Measurements from ENCODE around the gene RAB11FIP3.
A peak's percentile ranks its signal among the peaks of the same experiment; 100 is the strongest.
"Not testable (repeated sequence)": the region's sequence is repeated elsewhere in the genome, so short reads cannot be mapped to it uniquely, and the experiment has no call there.

The RAB11FIP3 gene, protein sequence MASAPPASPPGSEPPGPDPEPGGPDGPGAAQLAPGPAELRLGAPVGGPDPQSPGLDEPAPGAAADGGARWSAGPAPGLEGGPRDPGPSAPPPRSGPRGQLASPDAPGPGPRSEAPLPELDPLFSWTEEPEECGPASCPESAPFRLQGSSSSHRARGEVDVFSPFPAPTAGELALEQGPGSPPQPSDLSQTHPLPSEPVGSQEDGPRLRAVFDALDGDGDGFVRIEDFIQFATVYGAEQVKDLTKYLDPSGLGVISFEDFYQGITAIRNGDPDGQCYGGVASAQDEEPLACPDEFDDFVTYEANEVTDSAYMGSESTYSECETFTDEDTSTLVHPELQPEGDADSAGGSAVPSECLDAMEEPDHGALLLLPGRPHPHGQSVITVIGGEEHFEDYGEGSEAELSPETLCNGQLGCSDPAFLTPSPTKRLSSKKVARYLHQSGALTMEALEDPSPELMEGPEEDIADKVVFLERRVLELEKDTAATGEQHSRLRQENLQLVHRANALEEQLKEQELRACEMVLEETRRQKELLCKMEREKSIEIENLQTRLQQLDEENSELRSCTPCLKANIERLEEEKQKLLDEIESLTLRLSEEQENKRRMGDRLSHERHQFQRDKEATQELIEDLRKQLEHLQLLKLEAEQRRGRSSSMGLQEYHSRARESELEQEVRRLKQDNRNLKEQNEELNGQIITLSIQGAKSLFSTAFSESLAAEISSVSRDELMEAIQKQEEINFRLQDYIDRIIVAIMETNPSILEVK

DNA sequence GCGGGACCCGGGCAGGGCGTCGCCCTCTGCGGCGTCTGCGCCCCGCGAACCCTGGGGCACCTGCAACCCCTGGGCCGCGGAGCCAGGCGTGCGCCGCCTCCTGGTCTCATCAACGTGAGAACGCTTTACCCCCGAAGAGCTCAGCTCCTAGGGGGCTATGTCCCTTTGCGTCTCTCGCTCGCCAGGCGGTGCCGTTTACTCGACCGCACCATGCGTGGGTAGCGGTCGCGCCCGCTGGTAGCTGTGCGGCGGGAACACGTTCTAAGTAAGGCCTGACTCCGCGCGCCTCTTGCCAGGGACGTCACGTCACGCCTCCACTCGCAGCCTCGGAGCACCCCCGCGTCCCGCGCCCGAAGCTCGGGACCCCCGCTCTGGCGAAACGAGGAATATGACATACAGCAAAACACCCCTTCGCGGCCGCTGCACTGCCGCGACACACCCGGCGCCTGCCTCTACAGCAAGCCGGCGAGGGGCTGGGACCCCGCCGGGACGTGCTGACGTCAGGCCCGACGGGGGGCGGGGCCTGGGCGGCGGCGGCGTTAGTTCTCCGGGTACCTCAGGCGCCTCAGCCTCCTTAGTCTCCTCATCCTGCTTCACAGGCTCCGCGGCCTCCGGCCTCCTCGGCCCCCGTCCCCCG, at the start of gene RAB11FIP3:
TSS of gene RAB11FIP3 (plus strand) at position 568 of the 637 bp plus-strand sequence. CDS start 358 bp downstream, outside the sequence.
- peak; percentile 42 for DNase-seq (ENCODE audit: low read depth)

DNA sequence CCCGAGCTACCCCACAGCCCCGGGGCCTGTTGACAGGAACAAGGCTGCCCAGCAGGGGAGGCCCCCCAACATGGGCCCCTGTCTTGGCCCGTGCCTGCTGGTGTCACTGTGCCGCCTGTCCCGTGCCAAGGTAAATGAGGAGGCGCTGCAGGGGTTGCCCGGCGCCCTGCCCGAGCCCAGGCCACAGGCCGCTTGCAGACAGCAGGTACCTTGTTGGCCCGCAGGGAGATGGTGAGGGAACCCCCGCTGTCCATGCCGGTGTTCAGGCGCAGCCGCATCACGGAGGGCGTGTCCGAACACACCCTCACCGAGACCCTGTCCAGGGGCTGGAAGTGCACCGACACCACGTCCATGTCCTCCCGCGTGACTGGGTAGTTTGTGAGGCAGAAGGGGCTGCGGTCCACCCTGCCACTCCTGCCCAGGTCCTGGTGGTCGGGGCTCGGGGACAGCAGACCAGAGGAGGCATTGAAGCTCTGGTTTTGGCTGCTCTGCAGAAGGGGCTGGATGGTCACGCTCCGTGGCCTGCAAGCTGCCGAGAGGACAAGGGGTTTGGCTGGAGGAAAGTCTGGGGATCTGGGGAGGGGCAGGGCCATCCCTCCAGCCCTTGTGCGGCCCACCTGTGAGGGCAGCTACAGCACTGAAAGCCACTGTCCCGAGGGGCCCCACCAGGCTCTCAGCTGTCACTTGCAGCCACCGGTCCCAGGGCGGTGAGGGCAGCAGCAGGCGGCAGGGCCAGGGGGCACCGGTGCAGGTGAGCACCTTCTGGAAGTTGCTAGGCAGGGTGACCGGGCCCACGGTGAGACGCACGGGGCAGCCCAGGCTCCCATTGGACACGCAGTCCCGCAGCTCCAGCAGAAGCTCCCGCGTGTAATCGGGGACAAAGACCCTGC, 49.3 kb upstream of the RAB11FIP3 start:
- no peak for DNase-seq (ENCODE audit: low read depth)

DNA sequence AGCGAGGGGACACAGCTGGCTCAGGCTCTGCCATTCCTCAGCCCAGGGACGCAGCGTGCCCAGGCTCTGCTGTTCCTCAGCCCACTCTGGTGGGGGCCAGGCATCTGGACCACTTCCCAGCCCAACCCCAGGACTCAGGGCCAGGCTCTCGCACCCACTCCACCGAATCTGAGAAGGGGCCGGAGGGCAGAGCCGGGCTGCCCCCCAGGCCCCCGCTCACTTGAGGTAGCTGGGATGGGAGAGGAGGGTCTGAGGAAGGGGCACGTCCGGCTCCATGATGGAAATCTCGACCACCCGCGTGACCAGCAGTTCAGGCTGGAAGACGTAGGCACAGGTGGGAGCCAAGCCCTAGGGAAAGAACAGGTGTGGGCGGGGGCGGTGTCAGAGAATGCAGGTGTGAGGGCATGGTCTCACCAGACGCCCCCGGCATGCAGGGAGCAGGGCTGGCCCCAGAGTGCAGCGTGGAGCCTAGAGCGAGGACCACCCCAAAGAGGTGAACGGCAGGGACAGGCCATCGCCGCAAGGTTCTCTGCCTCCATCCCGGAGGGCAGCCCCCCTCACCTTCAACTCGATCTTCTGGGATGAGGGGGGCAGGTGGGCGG, 48.5 kb upstream of the RAB11FIP3 start:
- DNase-seq (ENCODE audit: low read depth) = no peak

DNA sequence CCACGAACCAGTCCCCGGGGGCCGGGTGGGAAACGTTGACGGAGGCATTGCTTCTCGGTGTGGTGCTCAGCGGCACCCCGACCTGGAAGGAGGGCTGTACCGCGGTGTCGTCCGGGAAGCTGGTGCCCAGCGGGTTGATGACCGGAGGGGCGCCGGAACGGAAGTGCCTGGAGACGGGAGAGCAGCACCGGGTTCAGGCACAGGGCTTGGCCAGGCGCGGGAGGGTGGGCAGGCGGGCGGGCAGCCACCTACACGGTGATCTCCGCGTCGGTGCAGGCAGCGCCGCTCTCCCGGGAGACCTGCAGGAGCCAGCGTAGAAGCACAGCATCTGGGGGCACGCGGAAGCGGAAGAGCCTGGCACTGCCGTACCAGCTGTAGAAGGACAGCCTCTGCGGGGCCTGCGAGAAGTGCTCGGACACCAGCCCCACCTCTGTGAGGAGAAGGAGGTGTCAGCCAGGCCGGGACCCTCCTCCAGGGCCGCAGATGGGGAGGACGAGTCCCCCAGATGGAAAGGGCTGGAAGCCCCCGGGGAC, 48.0 kb upstream of the RAB11FIP3 start:
- no peak for DNase-seq (ENCODE audit: low read depth)

DNA sequence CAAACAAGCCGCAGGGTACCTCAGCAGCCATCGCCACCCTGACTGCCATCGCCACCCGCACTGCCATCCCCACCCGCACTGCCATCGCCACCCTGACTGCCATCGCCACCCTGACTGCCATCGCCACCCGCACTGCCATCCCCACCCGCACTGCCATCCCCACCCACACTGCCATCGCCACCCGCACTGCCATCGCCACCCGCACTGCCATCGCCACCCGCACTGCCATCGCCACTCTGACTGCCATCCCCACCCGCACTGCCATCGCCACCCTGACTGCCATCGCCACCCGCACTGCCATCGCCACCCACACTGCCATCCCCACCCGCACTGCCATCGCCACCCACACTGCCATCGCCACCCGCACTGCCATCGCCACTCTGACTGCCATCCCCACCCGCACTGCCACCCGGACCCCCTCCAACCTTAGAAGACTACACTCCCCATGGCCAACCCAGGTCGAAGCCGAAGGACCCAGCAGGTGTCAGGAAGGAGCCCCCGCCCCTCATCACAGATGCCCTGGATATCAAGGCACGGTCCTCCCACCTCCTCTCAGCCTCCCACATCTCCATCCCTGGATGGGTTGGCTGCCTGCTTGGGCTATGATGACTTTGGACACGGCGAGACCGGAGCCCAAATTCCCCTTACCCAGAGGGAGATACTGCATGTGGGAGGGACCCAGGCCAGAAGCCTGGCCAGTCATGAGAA, 47.2 kb upstream of the RAB11FIP3 start:
- not testable (repeated sequence) for DNase-seq (ENCODE audit: low read depth)

DNA sequence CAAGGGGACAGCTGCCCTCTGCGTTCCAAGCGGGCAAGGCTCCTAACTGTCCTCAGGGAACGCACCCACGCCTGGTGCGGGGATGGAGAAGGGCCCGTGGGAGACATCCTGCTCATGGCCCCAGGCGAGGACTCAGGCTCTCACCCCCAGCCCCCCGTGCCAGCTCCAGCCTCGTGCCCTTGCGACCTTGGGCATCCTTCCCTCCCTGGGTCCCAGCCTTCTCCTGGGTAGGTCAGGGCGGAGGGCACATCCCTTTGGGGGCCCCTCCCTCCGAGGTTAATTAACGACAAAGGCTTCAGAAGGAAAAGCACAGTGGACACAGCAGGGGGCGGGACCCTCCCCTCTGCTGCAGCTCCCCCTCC, 46.6 kb upstream of the RAB11FIP3 start:
- no peak for DNase-seq (ENCODE audit: low read depth)

DNA sequence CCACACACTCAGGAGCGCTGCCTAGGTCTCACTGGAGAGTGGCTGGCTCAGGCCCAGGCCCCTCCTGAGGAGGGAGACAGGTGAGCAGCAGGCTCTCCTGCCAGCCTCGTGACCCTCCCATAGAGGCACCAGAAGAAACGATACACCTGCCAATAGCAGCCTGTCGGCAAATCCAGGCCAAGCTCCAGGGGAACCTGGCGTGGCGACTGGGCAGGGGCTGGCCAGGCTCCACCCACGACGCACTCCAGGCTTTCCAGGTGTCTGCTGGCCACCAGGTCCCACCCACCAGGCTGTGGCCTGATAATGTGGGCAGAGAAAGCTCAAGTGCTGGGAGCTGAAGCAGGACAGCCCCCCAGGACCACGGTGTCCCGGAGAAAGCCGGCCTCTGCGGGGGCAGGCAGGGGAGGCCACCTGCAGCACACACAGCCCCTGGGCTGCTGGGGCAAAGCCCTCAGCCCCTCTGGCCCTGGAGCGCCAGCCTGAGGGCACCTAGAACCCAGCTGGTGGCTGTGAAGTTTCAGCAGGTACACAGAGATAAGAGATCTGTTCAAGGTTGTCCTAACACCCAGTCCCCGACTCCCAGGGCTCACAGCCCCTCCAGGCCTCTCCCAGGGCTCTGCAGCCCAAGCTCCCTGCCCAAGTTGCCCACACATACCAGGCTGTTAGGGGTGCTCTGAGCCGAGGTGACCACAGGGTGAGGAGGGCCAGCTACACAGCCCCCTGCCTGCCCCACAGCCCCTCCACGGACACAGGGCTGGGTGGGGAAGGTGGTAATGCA, 46.1 kb upstream of the RAB11FIP3 start:
- DNase-seq (ENCODE audit: low read depth) = no peak

DNA sequence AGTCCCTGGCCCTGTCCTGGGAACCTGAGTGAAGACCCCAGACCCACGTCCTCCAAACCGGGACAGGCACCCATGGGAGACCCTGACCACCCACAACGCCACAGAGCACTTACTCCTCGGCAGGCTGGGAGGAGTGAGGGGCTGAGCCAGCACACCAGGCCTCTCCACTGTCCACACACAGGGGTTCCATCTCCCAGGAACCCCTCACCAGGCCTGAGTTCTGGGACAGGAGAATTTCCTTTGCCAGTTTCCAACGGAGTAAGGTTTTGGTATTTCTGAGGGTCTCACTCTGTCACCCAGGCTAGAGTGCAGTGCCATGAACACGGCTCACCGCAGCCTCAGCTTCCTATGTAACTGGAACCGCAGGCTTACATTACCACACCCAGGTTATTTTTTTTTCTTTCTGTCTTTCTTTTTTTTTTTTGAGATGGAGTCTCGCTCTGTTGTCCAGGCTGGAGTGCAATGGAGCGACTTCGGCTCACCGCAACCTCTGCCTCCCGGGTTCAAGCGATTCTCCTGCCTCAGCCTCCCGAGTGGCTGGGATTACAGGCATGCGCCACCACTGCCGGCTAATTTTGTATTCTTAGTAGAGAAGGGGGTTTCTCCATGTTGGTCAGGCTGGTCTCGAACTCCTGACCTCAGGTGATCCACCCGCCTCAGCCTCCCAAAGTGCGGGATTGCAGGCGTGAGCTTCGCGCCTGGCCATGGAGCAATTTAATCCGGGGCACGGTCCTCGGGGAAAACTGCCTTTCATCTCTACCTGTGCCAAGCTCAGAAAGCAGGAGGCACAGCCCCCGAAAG, 45.3 kb upstream of the RAB11FIP3 start:
- DNase-seq (ENCODE audit: low read depth) = no peak

DNA sequence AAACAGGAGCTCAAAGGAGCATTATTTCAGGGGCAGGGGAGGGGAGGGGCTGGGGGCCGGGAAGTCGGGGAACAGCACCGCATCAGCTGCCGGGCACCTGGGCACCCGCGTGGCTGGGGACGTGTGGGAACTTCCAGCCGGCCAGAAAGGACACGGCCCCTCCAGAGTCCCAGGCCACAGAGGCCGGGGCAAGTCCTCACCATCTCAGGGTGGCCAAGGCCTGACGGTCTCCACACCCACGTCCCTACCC, 44.8 kb upstream of the RAB11FIP3 start:
- no peak for DNase-seq (ENCODE audit: low read depth)

DNA sequence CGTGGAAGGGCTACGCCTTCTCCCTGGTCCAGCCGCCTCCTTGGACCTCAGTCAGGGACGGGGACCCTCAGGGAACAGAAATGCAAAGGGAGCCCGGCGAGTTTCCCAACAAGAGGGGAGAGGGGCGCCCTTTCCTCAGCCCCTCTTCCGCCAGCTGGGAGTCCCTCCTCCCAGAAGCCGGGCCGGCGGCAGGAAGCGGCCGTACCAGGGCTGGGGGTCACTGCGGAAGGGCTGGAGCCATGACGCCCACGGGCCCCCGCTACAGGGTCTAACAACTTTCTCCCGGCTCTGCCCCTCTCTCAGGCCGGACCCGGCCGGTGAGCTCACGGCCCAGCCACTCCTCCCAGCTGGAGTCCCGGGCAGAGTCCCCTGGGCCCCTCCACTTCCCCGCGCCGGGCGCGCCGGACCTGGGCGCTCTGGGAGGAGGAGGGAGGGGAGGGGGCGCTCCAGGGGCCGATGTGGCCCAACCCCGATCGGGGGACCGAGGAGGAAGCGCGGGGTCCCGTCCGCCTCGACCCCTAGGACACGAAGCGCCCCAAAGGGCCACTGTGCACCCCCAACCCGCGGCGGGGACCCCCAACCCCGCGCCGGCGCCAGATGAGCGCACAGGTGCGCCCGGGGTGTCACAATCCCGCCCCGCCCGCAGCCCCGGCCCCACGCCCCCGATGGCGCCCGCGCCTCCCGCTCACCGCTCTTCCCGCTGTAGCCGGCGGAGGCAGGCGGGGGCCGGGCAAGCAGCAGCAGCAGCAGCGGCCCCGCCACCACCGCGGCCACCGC, 44.2 kb upstream of the RAB11FIP3 start:
- no peak for DNase-seq (ENCODE audit: low read depth)

DNA sequence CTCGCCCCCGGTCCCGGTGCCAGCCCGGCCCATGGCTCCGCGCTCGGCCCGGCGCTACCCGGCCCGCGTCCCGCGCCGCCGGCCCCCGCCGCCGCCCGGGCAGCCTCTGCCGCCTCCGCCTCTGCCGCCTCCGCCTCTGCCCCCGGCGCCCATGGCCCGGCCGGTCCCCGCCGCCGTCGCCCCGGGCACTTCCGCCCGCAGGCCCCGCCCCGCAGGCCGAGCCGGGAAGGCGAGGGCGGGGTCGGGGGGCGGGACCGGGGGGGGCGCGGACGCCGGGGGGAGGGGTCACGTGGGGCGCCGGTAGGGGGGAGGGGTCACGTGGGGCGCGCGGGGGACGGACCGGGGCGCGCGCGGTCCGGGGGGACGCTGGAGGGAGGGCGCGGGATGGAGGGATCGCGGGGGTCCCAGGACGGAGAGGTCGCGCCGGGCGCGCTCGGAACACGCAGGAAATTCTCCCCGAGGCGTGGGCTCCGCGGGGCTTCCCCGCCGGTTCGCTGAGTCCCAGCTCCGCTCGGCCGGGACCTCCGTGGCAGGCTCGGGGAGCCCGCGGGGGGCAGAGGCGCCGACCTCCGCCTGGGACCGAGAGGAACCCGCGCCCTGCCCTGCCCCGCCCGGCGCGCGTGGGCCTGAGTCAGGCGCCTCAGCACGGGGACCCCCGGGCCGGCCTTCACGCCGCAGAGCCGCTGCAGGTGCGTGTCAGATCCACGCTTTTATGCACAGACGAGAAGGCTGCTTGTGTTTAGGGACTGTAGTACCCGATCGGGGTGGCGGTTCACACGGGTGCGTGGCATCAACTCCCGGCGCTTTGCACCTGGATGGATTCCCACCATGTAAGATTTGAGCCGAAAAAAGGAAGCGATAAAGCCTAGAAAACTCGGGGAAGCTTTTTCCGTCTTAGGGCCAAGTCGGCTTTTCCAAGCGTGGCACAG, 43.4 kb upstream of the RAB11FIP3 start, which contains the start of gene PGAP6:
TSS of gene PGAP6 (minus strand) at position 190 of the 929 bp plus-strand sequence. CDS start at position 33, 157 bp downstream.
- no peak for DNase-seq (ENCODE audit: low read depth)

DNA sequence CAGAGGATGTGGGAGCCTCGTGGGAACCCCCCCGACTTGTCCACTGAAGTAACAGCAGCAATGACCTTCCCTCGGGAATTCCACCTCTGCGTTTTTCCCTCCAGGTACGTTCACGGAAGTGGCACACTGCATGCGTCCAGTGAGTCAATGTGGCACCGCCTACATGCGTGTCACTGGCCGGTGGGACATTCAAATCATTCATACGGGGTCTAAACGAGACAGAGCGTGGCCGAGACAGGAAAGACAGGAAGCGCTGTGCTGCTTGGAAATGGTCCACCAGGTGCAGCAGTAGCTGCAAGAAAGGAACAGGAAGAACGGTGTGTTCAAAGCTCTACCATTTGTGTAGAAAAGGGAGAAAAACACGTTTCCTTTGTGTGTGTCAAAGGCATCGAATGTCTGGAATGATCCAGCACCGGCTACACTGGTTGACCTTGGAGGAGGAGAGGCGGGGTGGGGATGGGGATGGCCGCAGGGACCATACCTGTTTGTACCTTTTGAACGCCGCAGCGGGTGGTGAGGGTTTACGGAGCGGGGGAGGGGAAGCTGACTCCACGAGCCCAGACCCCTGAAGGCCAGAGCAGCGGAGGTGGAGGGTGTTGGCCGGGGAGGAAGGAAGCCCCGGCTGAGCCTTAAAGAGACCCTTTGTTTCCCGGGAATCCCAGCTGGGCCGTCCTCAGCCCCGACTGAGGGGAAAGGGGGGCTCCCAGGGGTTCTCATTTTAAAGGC, 42.0 kb upstream of the RAB11FIP3 start:
- no peak for DNase-seq (ENCODE audit: low read depth)

DNA sequence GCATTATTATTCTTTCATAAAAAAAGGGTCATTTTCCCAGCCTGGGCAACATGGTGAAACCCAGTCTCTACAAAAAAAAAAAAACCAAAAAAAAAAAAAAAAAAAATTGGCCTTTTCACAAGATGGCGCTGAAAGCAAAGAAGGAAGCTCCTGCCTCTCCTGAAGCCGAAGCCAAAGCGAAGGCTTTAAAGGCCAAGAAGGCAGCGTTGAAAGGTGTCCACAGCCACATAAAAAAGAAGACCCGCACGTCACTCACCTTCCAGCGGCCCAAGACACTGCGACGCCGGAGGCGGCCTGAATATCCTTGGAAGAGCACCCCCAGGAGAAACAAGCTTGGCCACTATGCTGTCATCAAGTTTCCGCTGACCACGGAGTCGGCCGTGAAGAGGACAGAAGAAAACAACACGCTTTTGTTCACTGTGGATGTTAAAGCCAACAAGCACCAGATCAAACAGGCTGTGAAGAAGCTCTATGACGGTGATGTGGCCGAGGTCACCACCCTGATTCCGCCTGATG, 38.8 kb upstream of the RAB11FIP3 start:
- DNase-seq (ENCODE audit: low read depth) = no peak

DNA sequence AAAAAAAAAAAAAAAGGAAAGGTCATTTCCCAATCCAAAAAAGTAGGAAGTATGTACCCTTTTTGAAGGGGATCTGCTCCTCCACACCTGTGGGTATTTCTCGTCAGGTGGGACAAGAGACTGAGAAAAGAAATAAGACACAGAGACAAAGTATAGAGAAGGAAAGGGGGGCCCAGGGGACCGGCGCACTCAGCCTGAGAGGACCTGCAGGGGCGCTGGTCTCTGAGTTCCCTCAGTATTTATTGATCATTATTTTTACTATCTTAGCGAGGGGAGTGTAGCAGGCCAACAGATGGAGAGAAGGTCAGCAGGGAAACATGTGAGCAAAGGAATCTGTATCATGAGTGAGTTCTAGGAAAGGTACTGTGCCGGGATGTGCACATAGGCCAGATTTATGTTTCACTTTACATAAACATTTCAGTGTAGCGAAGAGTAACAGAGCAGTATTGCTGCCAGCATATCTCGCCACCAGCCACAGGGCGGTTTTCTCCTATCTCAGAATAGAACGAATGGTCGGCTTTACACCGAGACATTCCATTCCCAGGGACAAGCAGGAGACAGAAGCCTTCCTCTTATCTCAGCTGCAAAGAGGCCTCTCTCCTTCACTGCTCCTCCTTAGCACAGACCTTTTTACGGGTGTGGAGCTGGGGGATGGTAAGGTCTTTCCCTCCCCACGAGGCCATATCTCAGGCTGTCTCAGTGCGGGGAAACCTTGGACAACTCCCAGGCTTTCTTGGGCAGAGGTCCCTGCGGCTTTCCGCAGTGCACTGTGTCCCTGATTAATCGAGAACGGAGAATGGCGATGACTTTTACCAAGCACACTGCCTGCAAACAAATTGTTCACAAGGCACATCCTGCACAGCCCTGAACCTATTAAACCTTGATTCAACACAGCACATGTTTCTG, 37.4 kb upstream of the RAB11FIP3 start:
- not testable (repeated sequence) for DNase-seq (ENCODE audit: low read depth)

DNA sequence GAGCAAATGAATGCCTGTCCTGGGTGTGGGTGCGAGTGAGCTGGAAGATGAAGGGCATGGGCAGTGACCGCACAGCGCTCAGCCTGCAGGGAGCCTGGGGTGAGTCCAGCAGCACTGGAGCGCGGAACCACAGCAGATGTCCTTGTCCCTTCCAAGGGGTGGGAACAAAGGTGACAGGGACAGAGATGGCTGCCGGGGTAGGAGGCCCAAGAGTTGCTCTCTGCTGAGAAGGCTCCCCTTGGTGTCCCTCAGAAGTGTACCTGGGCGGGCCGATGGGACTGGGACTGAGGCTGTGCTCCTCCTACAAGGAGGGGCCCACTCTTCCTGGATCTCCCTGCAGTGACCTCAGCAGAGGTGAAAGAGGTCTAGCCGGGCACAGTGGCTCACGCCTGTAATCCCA, 36.1 kb upstream of the RAB11FIP3 start:
- DNase-seq (ENCODE audit: low read depth) = no peak
